Activated CD4-positive, alpha-beta T cell treated with anti-CD3 and anti-CD28 coated beads, Interleukin-2, amount 50 U/mL, for 1 hour (primary cell): ENCODE data around the gene SNAP23.

Source experiments
- DNase-seq: peaks from one replicate; pipeline ENCODE4 v3.0.0-alpha.2; 2020

The SNAP23 gene

GRCh38 chr15:42495361-42496212 lies at the start of gene SNAP23:
Gene SNAP23, plus strand, starts transcription at chr15:42495634. Its CDS starts 16,213 bp downstream, at chr15:42511847.
- DNase-seq, result peak; percentile 71

DNA sequence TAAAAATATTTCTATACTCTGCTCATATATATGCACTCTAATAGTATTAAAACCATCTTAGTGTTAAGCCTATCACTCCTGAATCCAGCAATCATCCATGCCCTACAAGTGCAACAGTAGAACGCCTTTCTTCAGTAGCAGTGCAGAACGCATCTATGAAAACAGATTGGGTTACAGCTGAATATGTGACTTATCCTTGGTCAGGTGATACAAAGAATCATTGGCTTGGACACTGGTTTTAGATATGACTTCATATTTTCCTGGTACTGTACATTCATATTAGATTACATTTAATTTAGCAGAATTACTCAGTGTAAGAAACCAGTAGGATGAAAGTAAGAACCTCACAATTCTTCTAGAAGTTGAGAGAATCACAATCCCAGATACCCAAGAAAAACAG lies 47.8 kb upstream of the SNAP23 start:
- DNase-seq, result no peak

GRCh38 chr15:42448281-42448680 lies 47.2 kb upstream of the SNAP23 start:
- no peak for DNase-seq

GRCh38 chr15:42449770-42450424 lies 45.5 kb upstream of the SNAP23 start:
- DNase-seq, result no peak

- DNase-seq, result no peak
These were observed 45.0 kb upstream of the SNAP23 start for GRCh38 chr15:42450425-42450790.

- DNase-seq, result no peak
These were observed 41.6 kb upstream of the SNAP23 start for GRCh38 chr15:42453826-42454225.

DNA sequence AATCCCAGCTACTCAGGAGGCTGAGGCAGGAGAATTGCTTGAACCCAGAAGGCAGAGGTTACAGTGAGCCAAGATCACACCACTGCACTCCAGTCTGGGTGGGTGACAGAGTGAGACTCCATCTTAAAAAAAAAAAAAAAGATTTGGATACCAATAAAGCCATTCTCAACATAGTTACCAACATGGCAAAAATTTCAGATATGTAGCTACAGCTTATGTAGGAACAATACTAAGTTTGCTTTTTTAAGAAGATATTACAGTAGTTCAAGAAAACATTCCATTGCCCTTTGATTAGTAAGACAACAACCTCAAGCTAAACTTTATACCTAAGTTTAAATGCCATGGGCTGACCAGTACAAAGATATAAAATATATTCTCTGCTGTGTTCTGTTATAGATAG lies 38.9 kb upstream of the SNAP23 start:
- no peak for DNase-seq

GRCh38 chr15:42456971-42457370 lies 38.5 kb upstream of the SNAP23 start:
- no peak for DNase-seq

- DNase-seq, result no peak
These were observed 37.7 kb upstream of the SNAP23 start for GRCh38 chr15:42457445-42458442.

- no peak for DNase-seq
These were observed 34.2 kb upstream of the SNAP23 start for GRCh38 chr15:42461261-42461660.

DNA sequence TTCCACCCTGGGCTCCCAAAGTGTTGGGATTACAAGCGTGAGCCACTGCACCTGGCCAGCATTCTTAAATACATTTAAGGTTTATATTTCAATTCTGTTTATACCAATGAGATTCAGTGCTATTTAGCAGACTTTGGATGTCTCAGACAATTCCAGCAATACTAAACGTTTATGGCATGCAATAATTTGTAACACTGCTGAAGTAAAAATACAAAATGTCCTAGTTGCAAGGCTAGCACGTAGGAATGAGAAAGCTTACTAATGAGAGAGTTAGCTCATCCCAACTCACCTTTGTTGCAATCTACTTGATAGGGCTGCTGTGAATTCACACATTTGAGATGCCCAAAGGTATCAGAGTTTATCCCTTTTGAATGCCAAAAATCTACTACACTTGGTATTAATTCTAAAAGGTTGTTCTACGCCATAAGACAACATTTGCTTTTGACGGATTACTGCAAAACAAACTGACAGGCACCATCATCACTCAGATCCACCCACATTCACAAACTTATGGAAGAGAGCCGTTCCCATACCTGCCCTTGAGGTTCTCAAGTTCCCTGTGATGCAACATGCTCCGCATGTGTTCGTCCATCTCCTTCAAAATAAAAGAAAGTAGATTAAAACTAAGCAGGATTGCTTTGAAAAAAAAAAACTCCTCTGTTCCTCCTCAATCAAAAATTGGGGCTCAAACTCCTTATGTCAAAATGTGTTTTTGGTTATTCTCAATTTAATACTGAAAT lies 29.7 kb upstream of the SNAP23 start:
- no peak for DNase-seq

DNA sequence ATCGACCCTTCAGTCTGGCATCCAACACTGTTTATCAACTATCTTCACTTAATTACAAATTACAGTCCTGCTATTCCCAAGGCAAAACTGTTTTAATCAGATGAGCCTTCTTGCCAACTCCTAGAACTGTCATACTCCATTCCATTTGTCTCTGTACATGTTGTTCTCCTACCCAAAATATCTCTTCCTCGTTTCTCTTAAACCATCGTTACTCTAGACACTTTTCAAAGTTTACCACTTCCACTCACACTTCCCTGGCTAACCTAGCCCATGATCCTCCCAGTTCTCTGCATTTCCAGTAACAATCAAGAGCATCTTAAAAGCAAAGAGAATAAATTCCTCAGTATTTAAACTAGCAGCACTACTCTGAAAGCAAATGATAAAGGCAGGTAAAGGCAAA lies 24.4 kb upstream of the SNAP23 start:
- DNase-seq, result no peak

GRCh38 chr15:42474827-42475226 lies 20.6 kb upstream of the SNAP23 start:
- no peak for DNase-seq

DNA sequence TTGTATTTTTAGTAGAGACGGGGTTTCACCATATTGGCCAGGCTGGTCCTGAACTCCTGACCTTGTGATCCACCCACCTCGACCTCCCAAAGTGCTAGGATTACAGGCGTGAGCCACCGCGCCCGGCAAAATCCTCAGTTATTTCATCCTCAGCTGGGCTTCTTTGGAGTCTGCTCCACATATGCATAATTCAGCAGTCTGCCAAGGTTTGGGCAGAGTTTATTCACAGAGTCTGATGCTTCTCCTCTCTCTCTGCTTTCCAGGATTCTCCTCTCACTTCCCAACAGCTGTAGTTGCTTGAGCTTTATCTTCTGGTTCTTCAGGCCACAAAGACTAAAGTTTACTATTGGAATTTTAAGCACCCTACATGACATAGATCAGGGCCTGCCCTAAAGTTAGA lies 12.7 kb upstream of the SNAP23 start:
- no peak for DNase-seq

GRCh38 chr15:42483677-42484076 lies 11.8 kb upstream of the SNAP23 start:
- DNase-seq, result no peak

GRCh38 chr15:42490291-42490670 lies 5.2 kb upstream of the SNAP23 start:
- DNase-seq, result no peak

- DNase-seq, result peak; percentile 80
These were observed 4.5 kb upstream of the SNAP23 start, which contains the start of gene ZNF106 for GRCh38 chr15:42490671-42491538. Gene ZNF106, minus strand, starts transcription at chr15:42491141. Its CDS starts 18,852 bp downstream, at chr15:42472289.

DNA sequence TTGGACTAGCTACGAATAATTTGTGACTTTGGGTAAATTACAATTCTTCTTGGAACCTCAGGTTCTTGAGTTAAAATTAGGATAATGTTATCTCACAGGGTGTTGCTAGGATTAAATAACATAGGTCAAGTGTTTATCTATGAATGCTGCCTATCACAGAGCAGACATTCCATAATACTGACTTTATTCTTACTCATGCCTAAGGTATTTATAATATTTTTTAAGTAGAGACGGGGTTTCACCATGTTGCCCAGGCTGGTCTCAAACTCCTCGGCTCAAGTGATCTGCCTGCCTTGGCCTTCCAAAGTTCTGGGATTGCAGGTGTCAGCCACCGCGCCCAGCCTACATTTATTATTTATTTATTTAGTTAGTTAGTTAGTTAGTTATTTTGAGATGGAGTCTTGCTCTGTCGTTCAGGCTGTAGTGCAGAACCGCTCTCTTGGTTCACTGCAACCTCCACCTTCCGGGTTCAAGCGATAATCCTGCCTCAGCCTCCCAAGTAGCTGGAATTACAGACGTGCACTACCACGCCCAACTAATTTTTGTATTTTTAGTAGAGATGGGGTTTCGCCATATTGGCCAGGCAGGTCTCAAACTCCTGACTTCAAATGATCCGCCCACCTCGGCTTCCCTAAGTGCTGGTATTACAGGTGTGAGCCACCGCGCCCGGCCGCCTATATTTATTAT lies 3.8 kb upstream of the SNAP23 start:
- no peak for DNase-seq

GRCh38 chr15:42493679-42494078 lies 1.8 kb upstream of the SNAP23 start:
- DNase-seq, result no peak

- DNase-seq, result no peak
These were observed 455 bp upstream of the SNAP23 start for GRCh38 chr15:42494998-42495360.
